NK-92 (cell line): ENCODE data around the gene ACP4.
"Not testable (repeated sequence)": the region's sequence is repeated elsewhere in the genome, so short reads cannot be mapped to it uniquely, and the experiment has no call there.

ENCODE experiments used
- DNase-seq: peaks from one replicate; lab custom pipeline; 2025; ENCODE audit not compliant: unreplicated experiment; lab: John Stamatoyannopoulos, UW

The ACP4 gene

GRCh38 chr19:50796634-50797428 lies 6.6 kb downstream of the ACP4 start:
- DNase-seq = no peak

- no peak for DNase-seq
Measured at GRCh38 chr19:50797429-50797780, 7.2 kb downstream of the ACP4 start.

- DNase-seq = no peak
Measured at GRCh38 chr19:50797781-50798658, 7.8 kb downstream of the ACP4 start.

- no peak for DNase-seq
Measured at GRCh38 chr19:50798659-50799546, 8.7 kb downstream of the ACP4 start.

- no peak for DNase-seq
Measured at GRCh38 chr19:50799547-50799851, 9.3 kb downstream of the ACP4 start.

- no peak for DNase-seq
Measured at GRCh38 chr19:50801107-50801506, 10.9 kb downstream of the ACP4 start.

- no peak for DNase-seq
Measured at GRCh38 chr19:50803633-50804419, 13.6 kb downstream of the ACP4 start.

- peak; percentile 70 for DNase-seq
Measured at GRCh38 chr19:50804420-50805272, 14.4 kb downstream of the ACP4 start.

GRCh38 chr19:50808856-50809255 lies 18.6 kb downstream of the ACP4 start:
- DNase-seq = no peak

GRCh38 chr19:50811622-50812238 lies 21.5 kb downstream of the ACP4 start:
- not testable (repeated sequence) for DNase-seq

GRCh38 chr19:50812474-50812873 lies 22.3 kb downstream of the ACP4 start:
- DNase-seq = no peak

GRCh38 chr19:50814883-50815282 lies 24.7 kb downstream of the ACP4 start:
- DNase-seq = no peak

- no peak for DNase-seq
Measured at GRCh38 chr19:50815439-50815838, 25.2 kb downstream of the ACP4 start.

- DNase-seq = no peak
Measured at GRCh38 chr19:50817941-50818858, 28.0 kb downstream of the ACP4 start.

- DNase-seq = no peak
Measured at GRCh38 chr19:50818859-50819472, 28.8 kb downstream of the ACP4 start.

- DNase-seq = no peak
Measured at GRCh38 chr19:50819636-50820035, 29.4 kb downstream of the ACP4 start.

GRCh38 chr19:50820086-50820485 lies 29.9 kb downstream of the ACP4 start:
- no peak for DNase-seq
